GM12892 (cell line): Measurements from ENCODE around the gene TMEM168.

Experiments
- POLR2A ChIP-seq: IDR thresholded peaks from 2 replicates; pipeline ENCODE4 v1.6.1; 2011; ENCODE audit warnings: low read depth, low read length, control low read depth
- POLR2AphosphoS5 ChIP-seq: IDR thresholded peaks from 2 replicates; pipeline ENCODE4 v1.6.1; 2011; ENCODE audit warnings: low read depth, low read length, control low read depth
- TAF1 ChIP-seq: IDR thresholded peaks from 2 replicates; pipeline ENCODE4 v1.6.1; 2011; ENCODE audit warnings: low read depth, mild to moderate bottlenecking, control low read depth, low read length, borderline replicate concordance

GRCh38 chr7:112799448-112800120, 9.4 kb upstream of the TMEM168 start:
- TF ChIP-seq POLR2AphosphoS5, result no peak
- no peak for TF ChIP-seq TAF1
- TF ChIP-seq POLR2A, result no peak
